Body of pancreas (tissue), 4 donors: ENCODE results near the gene PGLYRP2. TPM values are rescaled to one million over a fixed set of nuclear protein-coding genes. Genes with fewer than 3 reads are reported as not detected.

Source experiments
- ATAC-seq: fragments of 150-250 bp; one replicate; pipeline ENCODE4 v1.9.1; 2016
- DNase-seq, 4 donors: peaks; one replicate each; pipeline ENCODE4 v3.0.0-alpha.2; 2019
- H3K27ac ChIP-seq, 4 donors: fragments of 200-600 bp; sonication (generic); 1 replicate in 3 of 4; 2 replicates in 1 of 4; pipeline versions ENCODE4 v1.5.1 to v1.6.1; 2016 to 2019; ENCODE audit warnings: mild to moderate bottlenecking in 1 of 4, mixed read lengths in 1 of 4, moderate library complexity in 1 of 4
- H3K27me3 ChIP-seq, 2 donors: fragments of 200-600 bp; sonication (generic); one replicate each; pipeline ENCODE4 v1.6.0; 2016; ENCODE audit warnings: mild to moderate bottlenecking in 1 of 2
- H3K36me3 ChIP-seq, 2 donors: fragments of 200-600 bp; sonication (generic); replicated peaks in 1 of 2; 2 replicates each; pipeline ENCODE4 v1.5.1; 2016; ENCODE audit warnings: low read depth in 2 of 2; ENCODE audit not compliant: insufficient read depth in 1 of 2
- H3K4me1 ChIP-seq: fragments of 200-600 bp; sonication (generic); one replicate; pipeline ENCODE4 v1.6.0; 2016
- H3K4me3 ChIP-seq, 2 donors: fragments of 200-600 bp; sonication (generic); 1 replicate in 1 of 2; 2 replicates in 1 of 2; pipeline ENCODE4 v1.5.1; 2016 to 2019
- H3K9me3 ChIP-seq, 3 donors: fragments of 200-600 bp; sonication (generic); 1 replicate in 2 of 3; 2 replicates in 1 of 3; pipeline ENCODE4 v1.5.1; 2016
- CTCF ChIP-seq, 7 experiments: fragments of 450-650 bp in 4 of 7; fragments of 200-600 bp in 3 of 7; sonication (generic) in 3 of 7; IDR thresholded peaks; one replicate each; pipeline ENCODE4 v1.5.1; 2016 to 2019; ENCODE audit warnings: antibody characterized with exemption in 7 of 7
- POLR2A ChIP-seq, 3 donors: fragments of 450-650 bp; IDR thresholded peaks; one replicate each; pipeline ENCODE4 v1.6.1; 2016; ENCODE audit warnings: antibody characterized with exemption in 3 of 3, mild to moderate bottlenecking in 2 of 3
- WGBS, 2 donors: methylation state at CpG; one replicate each; pipeline ENCODE4 v1.1.5; 2017; 5-methylcytosine and 5-hydroxymethylcytosine counted together
- intact Hi-C: fragments of 100-400 bp; cut with DNase I; formaldehyde crosslinking; loops from one replicate; pipeline ENCODE4 v1.15.1; 2023
- total RNA-seq, 2 donors: library from RNA; depleted of rRNA; stranded (reverse); fragments of >200 nt; gene quantifications; one replicate each; pipeline ENCODE4 v1.1.0, GENCODE V29; 2016

PGLYRP2 gene
- total RNA-seq, 2 donors from 2014 or later = not detected

- TF ChIP-seq POLR2A (IDR thresholded peaks at IDR 0.05) (no peak), CTCF (IDR thresholded peaks at IDR 0.05) (no peak)
- Histone ChIP-seq H3K4me1 (peaks cover 34% of the 10 kb centered on the region), H3K27me3 (no peaks in the 10 kb centered on the region), H3K9me3 (no peaks in the 10 kb centered on the region), H3K36me3 (peaks cover 0 to 16% of the 10 kb centered on the region in 2 donors), H3K27ac (no peak overlapping the region), H3K4me3 (no peak overlapping the region)
- DNase-seq = no peak
- no peak for ATAC-seq
- intact Hi-C loops = no loop called here
- 65 to 85% methylated on average over 3 to 23 of the region's 24 CpGs for WGBS, 2 donors
These were observed 49.4 kb downstream of the PGLYRP2 start for GRCh38 chr19:15429825-15430467.

- ATAC-seq = no peak
- Histone ChIP-seq H3K4me1 (peaks cover 34% of the 10 kb centered on the region), H3K9me3 (no peaks in the 10 kb centered on the region), H3K27me3 (no peaks in the 10 kb centered on the region), H3K4me3 (no peak overlapping the region), H3K27ac (no peak overlapping the region), H3K36me3 (peaks cover 2 to 21% of the 10 kb centered on the region in 2 donors)
- TF ChIP-seq POLR2A (IDR thresholded peaks at IDR 0.05) (no peak), CTCF (IDR thresholded peaks at IDR 0.05) (no peak)
- intact Hi-C loops = no loop called here
- 83 to 91% methylated on average over 4 to 13 of the region's 22 CpGs for WGBS, 2 donors
- no peak for DNase-seq
These were observed 50.1 kb downstream of the PGLYRP2 start for GRCh38 chr19:15428956-15429824.

- no peaks in the 10 kb centered on the region for H3K9me3 ChIP-seq
- H3K4me3 ChIP-seq = no peak overlapping the region
- no peak for ATAC-seq
- H3K36me3 ChIP-seq = peaks cover 11 to 33% of the 10 kb centered on the region in 2 donors
- H3K4me1 ChIP-seq = peaks cover 26% of the 10 kb centered on the region
- intact Hi-C loops = no loop called here
- DNase-seq = no peak
- no peak for TF ChIP-seq CTCF (IDR thresholded peaks at IDR 0.05)
- TF ChIP-seq POLR2A (IDR thresholded peaks at IDR 0.05) = no peak
- no peaks in the 10 kb centered on the region for H3K27me3 ChIP-seq
- WGBS, 2 donors = 89 to 90% methylated on average over 21 to 29 of the region's 35 CpGs
- H3K27ac ChIP-seq = no peak overlapping the region
These were observed 51.3 kb downstream of the PGLYRP2 start for GRCh38 chr19:15427991-15428471.

- no peak for TF ChIP-seq POLR2A (IDR thresholded peaks at IDR 0.05)
- TF ChIP-seq CTCF (IDR thresholded peaks at IDR 0.05) = no peak
- 97 to 98% methylated on average over 18 to 25 of the region's 25 CpGs for WGBS, 2 donors
- no peak for DNase-seq
These were observed 52.0 kb downstream of the PGLYRP2 start for GRCh38 chr19:15427350-15427700.

More at GRCh38 chr19:15427350-15427700, 52.0 kb downstream of the PGLYRP2 start:
- Histone ChIP-seq H3K27ac (no peak overlapping the region), H3K4me3 (no peak overlapping the region), H3K27me3 (no peaks in the 10 kb centered on the region), H3K9me3 (no peaks in the 10 kb centered on the region), H3K36me3 (peaks cover 11 to 34% of the 10 kb centered on the region in 2 donors), H3K4me1 (peaks cover 30% of the 10 kb centered on the region)
- intact Hi-C loops = no loop called here
- no peak for ATAC-seq
